ENCODE data around the gene COL18A1.

DNA sequence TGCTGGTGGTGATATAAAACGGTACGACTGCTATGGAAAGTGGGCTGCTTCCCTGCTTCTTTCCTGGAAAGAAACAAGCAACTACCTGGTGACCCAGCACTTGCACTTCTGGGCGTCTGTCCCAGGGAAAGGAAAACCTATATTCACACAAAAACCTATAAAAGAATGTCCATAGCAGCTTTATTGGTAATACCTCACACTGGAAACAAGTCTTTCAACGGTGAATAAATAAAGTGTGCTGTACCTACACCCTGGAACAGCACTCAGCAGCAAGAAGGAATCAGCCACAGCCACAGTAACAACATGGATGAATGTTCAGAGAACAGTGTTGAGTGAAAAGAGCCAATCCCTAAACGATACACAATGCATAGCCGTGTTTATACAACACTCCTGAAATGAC is 117.4 kb downstream of the COL18A1 start:
- TF ChIP-seq, protein P1, sequence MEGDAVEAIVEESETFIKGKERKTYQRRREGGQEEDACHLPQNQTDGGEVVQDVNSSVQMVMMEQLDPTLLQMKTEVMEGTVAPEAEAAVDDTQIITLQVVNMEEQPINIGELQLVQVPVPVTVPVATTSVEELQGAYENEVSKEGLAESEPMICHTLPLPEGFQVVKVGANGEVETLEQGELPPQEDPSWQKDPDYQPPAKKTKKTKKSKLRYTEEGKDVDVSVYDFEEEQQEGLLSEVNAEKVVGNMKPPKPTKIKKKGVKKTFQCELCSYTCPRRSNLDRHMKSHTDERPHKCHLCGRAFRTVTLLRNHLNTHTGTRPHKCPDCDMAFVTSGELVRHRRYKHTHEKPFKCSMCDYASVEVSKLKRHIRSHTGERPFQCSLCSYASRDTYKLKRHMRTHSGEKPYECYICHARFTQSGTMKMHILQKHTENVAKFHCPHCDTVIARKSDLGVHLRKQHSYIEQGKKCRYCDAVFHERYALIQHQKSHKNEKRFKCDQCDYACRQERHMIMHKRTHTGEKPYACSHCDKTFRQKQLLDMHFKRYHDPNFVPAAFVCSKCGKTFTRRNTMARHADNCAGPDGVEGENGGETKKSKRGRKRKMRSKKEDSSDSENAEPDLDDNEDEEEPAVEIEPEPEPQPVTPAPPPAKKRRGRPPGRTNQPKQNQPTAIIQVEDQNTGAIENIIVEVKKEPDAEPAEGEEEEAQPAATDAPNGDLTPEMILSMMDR (IDR thresholded peaks at IDR 0.05), result no peak
- no peak for TF ChIP-seq EZH2 (IDR thresholded peaks at IDR 0.05; ENCODE audit: borderline replicate concordance, insufficient read depth, low read depth, low read length, poor library complexity, severe bottlenecking)
